ENCODE results near the gene TM4SF1. TPM values are rescaled to one million over a fixed set of nuclear protein-coding genes. Genes with fewer than 3 reads are reported as not detected.
"Not testable (repeated sequence)": the region's sequence is repeated elsewhere in the genome, so short reads cannot be mapped to it uniquely, and the experiment has no call there.

TM4SF1 gene
- total and polyA plus RNA-seq, 2 donors (not counting 1 experiment from before 2014, with no cell fraction given), result not detected

DNA sequence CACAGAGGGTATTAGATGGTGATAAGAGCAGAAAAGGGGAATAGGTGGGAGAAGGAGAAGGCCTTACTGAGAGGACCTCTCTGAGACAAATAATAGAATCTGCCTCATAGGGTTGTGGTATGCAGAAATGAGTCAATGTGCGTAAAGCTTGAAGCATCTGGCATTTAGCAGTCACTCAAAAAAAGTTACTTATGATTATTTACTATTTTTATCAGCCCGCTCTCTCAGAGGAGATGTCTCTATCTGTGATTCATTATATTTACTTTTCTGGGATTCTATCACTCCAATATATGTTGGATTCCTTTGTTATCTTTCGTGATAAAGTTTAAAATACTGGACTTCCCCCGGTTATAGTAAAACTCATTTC lies 4.6 kb upstream of the TM4SF1 start:
- CTCF ChIA-PET, result no interaction called here
- no peak overlapping the region for H3K4me2 ChIP-seq (replicated peaks; ENCODE audit: low read depth, low read length, poor library complexity, severe bottlenecking)

DNA sequence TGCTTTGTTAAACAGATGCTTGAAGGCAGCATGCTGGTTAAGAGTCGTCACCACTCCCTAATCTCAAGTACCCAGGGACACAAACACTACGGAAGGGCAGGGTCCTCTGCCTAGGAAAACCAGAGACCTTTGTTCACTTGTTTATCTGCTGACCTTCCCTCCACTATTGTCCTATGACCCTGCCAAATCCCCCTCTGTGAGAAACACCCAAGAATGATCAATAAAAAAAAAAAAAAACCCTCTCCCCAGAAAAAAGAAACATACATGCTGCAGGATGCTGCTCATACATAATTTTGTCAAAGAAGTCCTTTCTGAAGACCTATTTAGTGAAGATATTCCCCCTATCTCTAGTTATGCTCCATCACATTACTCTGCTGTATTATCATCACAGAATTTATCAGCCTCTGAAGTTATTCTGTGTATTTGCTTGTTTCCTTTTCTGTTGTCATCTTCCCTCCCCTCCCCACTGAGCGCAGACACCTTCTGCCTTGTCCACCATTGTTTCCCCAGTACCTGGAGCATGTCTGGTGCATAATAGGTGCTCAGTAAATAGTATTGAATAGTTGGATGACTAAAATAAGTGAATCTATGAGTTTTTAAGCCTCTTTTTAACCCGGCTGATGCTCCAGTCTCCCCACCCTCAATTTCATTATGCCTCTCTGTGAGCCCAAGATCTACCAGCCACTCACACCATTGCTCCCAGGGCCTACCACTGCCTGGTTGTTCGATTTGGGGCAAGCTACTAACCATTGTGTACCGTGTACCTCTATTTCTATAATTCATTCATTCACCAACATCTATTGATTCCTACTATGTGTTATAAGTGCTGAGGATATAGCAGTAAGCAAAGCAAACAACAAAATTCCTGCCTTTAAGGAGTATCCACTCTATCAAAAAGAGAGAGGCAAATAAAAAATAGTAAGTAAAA lies 4.0 kb upstream of the TM4SF1 start:
- H3K4me1 Mint-ChIP-seq, result no peaks in the 10 kb centered on the region
- H3K9me3 ChIP-seq (ENCODE audit: control extremely low read depth in 1 of 3, control insufficient read depth in 2 of 3, insufficient read depth in 1 of 3, low read length in 2 of 3), result no peaks in the 10 kb centered on the region
- H3K9ac ChIP-seq (ENCODE audit: low read length), result no peak overlapping the region
- no CpG with 5 or more reads among the region's 6 CpGs for WGBS (ENCODE audit: insufficient coverage)
- no peak overlapping the region for H3K4me3 Mint-ChIP-seq
- no peaks in the 10 kb centered on the region for H3K27me3 ChIP-seq (replicated peaks in 1 of 4; ENCODE audit: control extremely low read depth in 1 of 4, control insufficient read depth in 3 of 4, insufficient read depth in 4 of 4, low read length in 3 of 4)
- H4K20me1 ChIP-seq (ENCODE audit: control insufficient read depth, insufficient read depth, low read length, poor library complexity, severe bottlenecking), result no peaks in the 10 kb centered on the region
- no peak overlapping the region for H3K4me3 ChIP-seq (ENCODE audit: control extremely low read depth in 1 of 5, extremely low read depth in 1 of 5, insufficient read depth in 1 of 5, low read depth in 2 of 5, low read length in 4 of 5)
- ChIA-PET POLR2A (no interaction called here), CTCF (no interaction called here)
- H3K4me2 ChIP-seq (replicated peaks; ENCODE audit: low read depth, low read length, poor library complexity, severe bottlenecking), result no peak overlapping the region
- no peaks in the 10 kb centered on the region for H3K36me3 ChIP-seq (replicated peaks in 1 of 2; ENCODE audit: control extremely low read depth in 1 of 2, control insufficient read depth in 1 of 2, extremely low read depth in 1 of 2, insufficient read depth in 2 of 2, low read length in 1 of 2)
- no peak overlapping the region for H3K27ac Mint-ChIP-seq
- ATAC-seq (ENCODE audit: low read depth), result no peak
- intact Hi-C loops (cut with micrococcal nuclease), result no loop called here
- no peaks in the 10 kb centered on the region for H3K4me1 ChIP-seq (ENCODE audit: control insufficient read depth in 2 of 2, insufficient read depth in 2 of 2, low read length in 2 of 2)
- no peak for DNase-seq
- no peaks in the 10 kb centered on the region for H3K9me3 Mint-ChIP-seq (ENCODE audit: insufficient read depth)
- no peak overlapping the region for H2AFZ ChIP-seq (ENCODE audit: insufficient read depth, low read depth, low read length, poor library complexity, severe bottlenecking)
- no peak overlapping the region for H3K27ac ChIP-seq (ENCODE audit: low read length in 2 of 2)
- TF ChIP-seq EZH2 (IDR thresholded peaks at IDR 0.05; ENCODE audit: borderline replicate concordance, insufficient read depth, low read depth, low read length, poor library complexity, severe bottlenecking), result no peak
- TF ChIP-seq, protein P1, sequence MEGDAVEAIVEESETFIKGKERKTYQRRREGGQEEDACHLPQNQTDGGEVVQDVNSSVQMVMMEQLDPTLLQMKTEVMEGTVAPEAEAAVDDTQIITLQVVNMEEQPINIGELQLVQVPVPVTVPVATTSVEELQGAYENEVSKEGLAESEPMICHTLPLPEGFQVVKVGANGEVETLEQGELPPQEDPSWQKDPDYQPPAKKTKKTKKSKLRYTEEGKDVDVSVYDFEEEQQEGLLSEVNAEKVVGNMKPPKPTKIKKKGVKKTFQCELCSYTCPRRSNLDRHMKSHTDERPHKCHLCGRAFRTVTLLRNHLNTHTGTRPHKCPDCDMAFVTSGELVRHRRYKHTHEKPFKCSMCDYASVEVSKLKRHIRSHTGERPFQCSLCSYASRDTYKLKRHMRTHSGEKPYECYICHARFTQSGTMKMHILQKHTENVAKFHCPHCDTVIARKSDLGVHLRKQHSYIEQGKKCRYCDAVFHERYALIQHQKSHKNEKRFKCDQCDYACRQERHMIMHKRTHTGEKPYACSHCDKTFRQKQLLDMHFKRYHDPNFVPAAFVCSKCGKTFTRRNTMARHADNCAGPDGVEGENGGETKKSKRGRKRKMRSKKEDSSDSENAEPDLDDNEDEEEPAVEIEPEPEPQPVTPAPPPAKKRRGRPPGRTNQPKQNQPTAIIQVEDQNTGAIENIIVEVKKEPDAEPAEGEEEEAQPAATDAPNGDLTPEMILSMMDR (IDR thresholded peaks at IDR 0.05), result no peak
- H3K79me2 ChIP-seq (ENCODE audit: control insufficient read depth, insufficient read depth, low read length), result no peaks in the 10 kb centered on the region
- H3K27me3 Mint-ChIP-seq, result peaks cover 7% of the 10 kb centered on the region

More for the DNA sequence above, 4.6 kb upstream of the TM4SF1 start:
- Mint-ChIP-seq H3K27me3 (peaks cover 2% of the 10 kb centered on the region), H3K4me3 (no peak overlapping the region), H3K9me3 (ENCODE audit: insufficient read depth) (no peaks in the 10 kb centered on the region), H3K27ac (no peak overlapping the region), H3K4me1 (no peaks in the 10 kb centered on the region)
- H3K79me2 ChIP-seq (ENCODE audit: control insufficient read depth, insufficient read depth, low read length), result no peaks in the 10 kb centered on the region
- no peak overlapping the region for H3K9ac ChIP-seq (ENCODE audit: low read length)
- H3K27ac ChIP-seq (ENCODE audit: low read length in 2 of 2), result no peak overlapping the region
- ATAC-seq (ENCODE audit: low read depth), result no peak
- POLR2A ChIA-PET, result no interaction called here
- no peaks in the 10 kb centered on the region for H3K36me3 ChIP-seq (replicated peaks in 1 of 2; ENCODE audit: control extremely low read depth in 1 of 2, control insufficient read depth in 1 of 2, extremely low read depth in 1 of 2, insufficient read depth in 2 of 2, low read length in 1 of 2)
- H3K4me1 ChIP-seq (ENCODE audit: control insufficient read depth in 2 of 2, insufficient read depth in 2 of 2, low read length in 2 of 2), result no peaks in the 10 kb centered on the region
- DNase-seq, result no peak
- intact Hi-C loops (cut with micrococcal nuclease), result no loop called here
- no peaks in the 10 kb centered on the region for H4K20me1 ChIP-seq (ENCODE audit: control insufficient read depth, insufficient read depth, low read length, poor library complexity, severe bottlenecking)
- H2AFZ ChIP-seq (ENCODE audit: insufficient read depth, low read depth, low read length, poor library complexity, severe bottlenecking), result no peak overlapping the region
- H3K9me3 ChIP-seq (ENCODE audit: control extremely low read depth in 1 of 3, control insufficient read depth in 2 of 3, insufficient read depth in 1 of 3, low read length in 2 of 3), result no peaks in the 10 kb centered on the region
- 100% methylated on average over 2 of the region's 4 CpGs for WGBS (ENCODE audit: insufficient coverage)
- TF ChIP-seq EZH2 (IDR thresholded peaks at IDR 0.05; ENCODE audit: borderline replicate concordance, insufficient read depth, low read depth, low read length, poor library complexity, severe bottlenecking), result no peak
- TF ChIP-seq, protein P1 (IDR thresholded peaks at IDR 0.05), result no peak
- H3K27me3 ChIP-seq (replicated peaks in 1 of 4; ENCODE audit: control extremely low read depth in 1 of 4, control insufficient read depth in 3 of 4, insufficient read depth in 4 of 4, low read length in 3 of 4), result no peaks in the 10 kb centered on the region
- H3K4me3 ChIP-seq (ENCODE audit: control extremely low read depth in 1 of 5, extremely low read depth in 1 of 5, insufficient read depth in 1 of 5, low read depth in 2 of 5, low read length in 4 of 5), result no peak overlapping the region

DNA sequence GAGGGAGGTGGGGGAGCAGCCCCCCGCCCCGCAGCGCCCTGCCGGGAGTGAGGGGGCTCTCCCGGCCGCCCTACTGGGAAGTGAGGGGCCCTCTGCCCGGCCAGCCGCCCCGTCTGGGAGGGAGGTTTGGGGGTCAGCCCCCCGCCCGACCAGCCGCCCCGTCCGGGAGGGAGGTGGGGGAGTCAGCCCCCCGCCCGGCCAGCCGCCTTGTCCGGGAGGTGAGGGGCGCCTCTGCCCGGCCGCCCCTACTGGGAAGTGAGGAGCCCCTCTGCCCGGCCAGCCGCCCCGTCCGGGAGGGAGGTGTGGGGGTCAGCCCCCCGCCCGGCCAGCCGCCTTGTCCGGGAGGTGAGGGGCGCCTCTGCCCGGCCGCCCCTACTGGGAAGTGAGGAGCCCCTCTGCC lies 2.8 kb upstream of the TM4SF1 start:
- H2AFZ ChIP-seq (ENCODE audit: insufficient read depth, low read depth, low read length, poor library complexity, severe bottlenecking); H3K9me3 Mint-ChIP-seq (ENCODE audit: insufficient read depth); H4K20me1 ChIP-seq (ENCODE audit: control insufficient read depth, insufficient read depth, low read length, poor library complexity, severe bottlenecking); H3K27me3 ChIP-seq (replicated peaks in 1 of 4; ENCODE audit: control extremely low read depth in 1 of 4, control insufficient read depth in 3 of 4, insufficient read depth in 4 of 4, low read length in 3 of 4); H3K79me2 ChIP-seq (ENCODE audit: control insufficient read depth, insufficient read depth, low read length); CTCF ChIA-PET; ATAC-seq (ENCODE audit: low read depth); POLR2A ChIA-PET; H3K4me1 ChIP-seq (ENCODE audit: control insufficient read depth in 2 of 2, insufficient read depth in 2 of 2, low read length in 2 of 2); H3K27ac Mint-ChIP-seq; intact Hi-C loops (cut with micrococcal nuclease); H3K4me3 ChIP-seq (ENCODE audit: control extremely low read depth in 1 of 5, extremely low read depth in 1 of 5, insufficient read depth in 1 of 5, low read depth in 2 of 5, low read length in 4 of 5); H3K9ac ChIP-seq (ENCODE audit: low read length); H3K4me1 Mint-ChIP-seq; H3K27me3 Mint-ChIP-seq; H3K9me3 ChIP-seq (ENCODE audit: control extremely low read depth in 1 of 3, control insufficient read depth in 2 of 3, insufficient read depth in 1 of 3, low read length in 2 of 3); H3K4me3 Mint-ChIP-seq; H3K4me2 ChIP-seq (replicated peaks; ENCODE audit: low read depth, low read length, poor library complexity, severe bottlenecking); H3K27ac ChIP-seq (ENCODE audit: low read length in 2 of 2); H3K36me3 ChIP-seq (replicated peaks in 1 of 2; ENCODE audit: control extremely low read depth in 1 of 2, control insufficient read depth in 1 of 2, extremely low read depth in 1 of 2, insufficient read depth in 2 of 2, low read length in 1 of 2); DNase-seq: not testable (repeated sequence)
- WGBS (ENCODE audit: insufficient coverage), result no CpG with 5 or more reads among the region's 32 CpGs

Data from B cell (primary cell).